HG02571 (cell line): ENCODE results near the gene WFDC10B.
"Not testable (repeated sequence)": the region's sequence is repeated elsewhere in the genome, so short reads cannot be mapped to it uniquely, and the experiment has no call there.

ENCODE experiments used
- ATAC-seq: cut with Tn5 transposase; IDR thresholded peaks from one replicate; pipeline ENCODE4 v1.9.1; 2021; ENCODE audit warnings: mild to moderate bottlenecking, moderate library complexity; ENCODE audit not compliant: unreplicated experiment

Gene WFDC10B

DNA sequence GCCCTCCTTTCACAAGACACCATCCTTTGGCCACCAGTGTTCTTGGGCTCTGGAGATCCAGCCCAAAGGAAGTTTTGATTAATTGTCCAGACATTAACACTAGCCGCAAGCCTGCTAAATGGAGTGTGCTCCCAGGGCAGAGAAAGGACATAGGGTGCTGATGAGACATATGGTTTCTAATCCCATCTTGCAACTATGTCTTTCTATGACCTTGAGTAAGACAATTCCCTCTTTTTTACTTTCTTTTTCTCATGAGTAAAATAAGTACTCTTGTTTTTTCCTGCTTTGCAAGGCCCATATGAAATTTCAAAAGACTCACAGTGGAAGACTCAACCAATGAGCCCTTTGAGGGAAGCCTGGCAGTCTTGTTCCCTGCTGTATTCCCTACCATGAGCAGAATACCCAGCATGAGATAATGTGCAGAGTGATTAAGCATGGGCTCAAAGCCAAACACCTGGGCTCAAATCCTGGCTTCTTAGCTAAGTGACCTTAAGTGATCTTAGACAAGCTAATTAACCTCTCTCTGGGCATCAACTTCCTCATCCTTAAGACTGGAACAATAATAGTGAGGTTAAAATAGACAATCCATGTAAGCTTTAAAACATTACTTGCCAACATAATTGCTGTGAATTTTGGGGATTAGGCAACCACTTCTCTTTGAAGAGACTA, at the start of gene WFDC10B:
TSS of gene WFDC10B (minus strand) at position 51 of the 669 bp plus-strand sequence. CDS start 19,027 bp downstream, outside the sequence.
- no peak for ATAC-seq

- ATAC-seq, result no peak
Measured at GRCh38 chr20:45752746-45753145, 47.9 kb upstream of the WFDC10B start.

DNA sequence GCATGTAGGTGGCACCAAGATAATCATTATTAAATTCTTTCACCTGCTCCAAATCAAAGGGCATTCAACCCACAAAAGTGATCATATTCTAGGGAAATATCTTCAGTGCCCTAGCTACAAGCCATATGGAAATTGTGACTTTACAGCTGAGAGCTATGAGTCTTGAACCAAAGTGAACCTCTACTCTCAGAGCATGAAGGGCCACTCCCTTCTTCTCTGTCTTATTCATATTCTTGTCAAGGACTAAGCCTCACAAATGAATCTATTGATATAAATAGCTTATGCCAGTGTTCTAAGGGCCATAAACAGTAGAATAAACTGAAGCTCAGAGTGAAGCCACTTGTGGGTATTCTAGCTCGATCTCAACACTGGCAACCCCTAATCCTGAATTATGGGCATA, 46.9 kb upstream of the WFDC10B start:
- no peak for ATAC-seq

GRCh38 chr20:45745015-45745414, 40.2 kb upstream of the WFDC10B start:
- ATAC-seq, result no peak

GRCh38 chr20:45742596-45742995, 37.8 kb upstream of the WFDC10B start:
- no peak for ATAC-seq

GRCh38 chr20:45735988-45736387, 31.2 kb upstream of the WFDC10B start:
- no peak for ATAC-seq

- ATAC-seq, result no peak
Measured at GRCh38 chr20:45735552-45735951, 30.7 kb upstream of the WFDC10B start.

GRCh38 chr20:45732199-45732598, 27.4 kb upstream of the WFDC10B start:
- ATAC-seq, result no peak

GRCh38 chr20:45727044-45727443, 22.2 kb upstream of the WFDC10B start:
- ATAC-seq, result no peak

- no peak for ATAC-seq
Measured at GRCh38 chr20:45725134-45725533, 20.3 kb upstream of the WFDC10B start.

- no peak for ATAC-seq
Measured at GRCh38 chr20:45722047-45722446, 17.2 kb upstream of the WFDC10B start, which contains the start of gene SPINT4. Gene SPINT4, plus strand, starts transcription at chr20:45722347. Its CDS starts 21 bp downstream, at chr20:45722368.

GRCh38 chr20:45716141-45716688, 11.4 kb upstream of the WFDC10B start:
- ATAC-seq, result not testable (repeated sequence)

- no peak for ATAC-seq
Measured at GRCh38 chr20:45701873-45702272, 2.9 kb downstream of the WFDC10B start, which contains the start of gene WFDC13. Gene WFDC13, plus strand, starts transcription at chr20:45702038. Its CDS starts 86 bp downstream, at chr20:45702124.

GRCh38 chr20:45701104-45701503, 3.7 kb downstream of the WFDC10B start:
- ATAC-seq, result no peak

GRCh38 chr20:45695496-45695895, 9.3 kb downstream of the WFDC10B start:
- ATAC-seq, result no peak

- not testable (repeated sequence) for ATAC-seq
Measured at GRCh38 chr20:45693346-45693745, 11.5 kb downstream of the WFDC10B start.

- ATAC-seq, result no peak
Measured at GRCh38 chr20:45685896-45686295, 18.9 kb downstream of the WFDC10B start.

DNA sequence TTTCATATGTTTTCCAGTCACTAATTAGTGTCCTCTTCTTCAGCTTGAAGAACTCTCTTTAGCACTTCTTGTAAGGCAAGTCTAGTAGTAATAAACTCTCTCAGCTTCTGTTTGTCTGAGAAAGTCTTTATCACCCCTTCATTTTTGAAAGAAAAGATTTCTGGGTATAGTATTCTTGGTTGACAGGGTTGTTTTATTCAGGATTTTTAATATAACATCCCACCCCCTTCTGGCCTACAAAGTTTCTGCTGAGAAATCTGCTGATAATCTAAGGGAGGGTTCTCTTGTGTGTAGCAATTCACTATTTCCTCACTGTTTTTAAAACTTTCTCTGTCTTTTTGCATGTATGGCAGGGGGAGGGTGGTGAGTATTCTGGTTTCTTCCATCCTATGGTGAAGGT, 25.2 kb downstream of the WFDC10B start:
- ATAC-seq, result no peak

DNA sequence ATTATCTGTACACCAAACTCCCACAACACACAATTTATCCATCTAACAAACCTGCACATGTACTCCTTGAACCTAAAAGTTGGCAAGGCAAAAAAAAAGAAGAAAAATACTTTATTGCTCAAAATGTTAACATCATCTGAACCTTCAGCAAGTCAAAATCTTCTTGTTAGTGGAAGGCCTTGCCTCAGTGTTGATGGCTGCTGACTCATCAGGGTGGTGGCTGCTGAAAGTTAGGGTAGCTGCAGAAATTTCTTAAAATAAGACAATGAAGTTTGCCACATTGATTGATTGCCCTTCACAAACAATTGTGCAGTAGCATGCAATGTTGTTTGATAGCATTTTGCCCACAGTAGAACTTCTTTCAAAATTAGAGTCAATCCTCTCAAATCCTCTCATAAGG, 32.1 kb downstream of the WFDC10B start:
- ATAC-seq, result no peak

GRCh38 chr20:45670139-45670538, 34.7 kb downstream of the WFDC10B start, which contains the start of gene WFDC11:
Gene WFDC11, minus strand, starts transcription at chr20:45670239. Its CDS starts 19,639 bp downstream, at chr20:45650600.
- no peak for ATAC-seq

DNA sequence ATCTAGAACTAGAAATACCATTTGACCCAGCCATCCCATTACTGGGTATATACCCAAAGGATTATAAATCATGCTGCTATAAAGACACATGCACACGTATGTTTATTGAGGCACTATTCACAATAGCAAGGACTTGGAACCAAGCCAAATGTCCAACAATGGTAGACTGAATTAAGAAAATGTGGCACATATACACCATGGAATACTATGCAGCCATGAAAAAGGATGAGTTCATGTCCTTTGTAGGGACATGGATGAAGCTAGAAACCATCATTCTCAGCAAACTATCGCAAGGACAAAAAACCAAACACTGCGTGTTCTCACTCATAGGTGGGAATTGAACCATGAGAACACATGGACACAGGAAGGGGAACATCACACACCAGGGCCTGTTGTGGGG, 47.8 kb downstream of the WFDC10B start:
- not testable (repeated sequence) for ATAC-seq

- ATAC-seq, result not testable (repeated sequence)
Measured at GRCh38 chr20:45651726-45652125, 53.1 kb downstream of the WFDC10B start.
